RWPE2 (cell line): ENCODE measurements around the gene DNLZ.

ENCODE experiments used
- ATAC-seq: fragments of 200-7000 bp; cut with Tn5 transposase; 3 replicates; pipeline ENCODE4 v1.9.1; 2021; ENCODE audit warnings: low read depth
- DNase-seq: peaks from one replicate; pipeline ENCODE4 v3.0.0-alpha.2; 2020; ENCODE audit warnings: low spot score
- H3K27ac ChIP-seq: fragments of 450-650 bp; 2 replicates; pipeline ENCODE4 v1.5.1; 2017; ENCODE audit warnings: mild to moderate bottlenecking; ENCODE audit not compliant: poor library complexity, severe bottlenecking
- H3K27me3 ChIP-seq: fragments of 250-450 bp; sonication (Bioruptor Pico); 2 replicates; pipeline ENCODE4 v1.5.1; 2021; ENCODE audit warnings: mild to moderate bottlenecking, moderate library complexity; ENCODE audit not compliant: insufficient read depth, poor library complexity, severe bottlenecking
- H3K36me3 ChIP-seq: fragments of 250-450 bp; sonication (Bioruptor Pico); 2 replicates; pipeline ENCODE4 v1.5.1; 2020; ENCODE audit warnings: low read depth, mild to moderate bottlenecking, moderate library complexity
- H3K4me1 ChIP-seq: fragments of 250-450 bp; sonication (Bioruptor Pico); 2 replicates; pipeline ENCODE4 v1.5.1; 2021; ENCODE audit warnings: mild to moderate bottlenecking, moderate library complexity; ENCODE audit not compliant: insufficient read depth, poor library complexity, severe bottlenecking
- H3K4me3 ChIP-seq: fragments of 250-450 bp; sonication (Bioruptor Pico); 2 replicates; pipeline ENCODE4 v1.5.1; 2021; ENCODE audit warnings: mild to moderate bottlenecking, moderate library complexity; ENCODE audit not compliant: severe bottlenecking
- H3K9me3 ChIP-seq: fragments of 250-450 bp; sonication (Bioruptor Pico); 2 replicates; pipeline ENCODE4 v1.5.1; 2021; ENCODE audit warnings: mild to moderate bottlenecking, moderate library complexity; ENCODE audit not compliant: severe bottlenecking
- CTCF ChIP-seq: fragments of 450-650 bp; IDR thresholded peaks from one replicate; pipeline ENCODE4 v1.5.1; 2017; ENCODE audit warnings: mild to moderate bottlenecking, moderate library complexity; ENCODE audit not compliant: poor library complexity, severe bottlenecking

Gene DNLZ

GRCh38 chr9:136316271-136316751 is 47.2 kb downstream of the DNLZ start:
- Histone ChIP-seq H3K27me3 (no peaks in the 10 kb centered on the region), H3K9me3 (peaks cover 5% of the 10 kb centered on the region), H3K36me3 (no peaks in the 10 kb centered on the region), H3K27ac (no peak overlapping the region), H3K4me3 (no peak overlapping the region), H3K4me1 (no peaks in the 10 kb centered on the region)
- ATAC-seq (no peak), DNase-seq (no peak)
- no peak for TF ChIP-seq CTCF

GRCh38 chr9:136314944-136315343 is 48.6 kb downstream of the DNLZ start:
- no peaks in the 10 kb centered on the region for H3K4me1 ChIP-seq
- TF ChIP-seq CTCF = no peak
- no peak overlapping the region for H3K4me3 ChIP-seq
- no peaks in the 10 kb centered on the region for H3K36me3 ChIP-seq
- H3K27ac ChIP-seq = no peak overlapping the region
- peaks cover 5% of the 10 kb centered on the region for H3K9me3 ChIP-seq
- no peak for DNase-seq
- no peak for ATAC-seq
- H3K27me3 ChIP-seq = no peaks in the 10 kb centered on the region

GRCh38 chr9:136314056-136314416 is 49.5 kb downstream of the DNLZ start:
- no peak overlapping the region for H3K4me3 ChIP-seq
- no peak for DNase-seq
- peaks cover 5% of the 10 kb centered on the region for H3K9me3 ChIP-seq
- no peak overlapping the region for H3K27ac ChIP-seq
- TF ChIP-seq CTCF = no peak
- no peaks in the 10 kb centered on the region for H3K36me3 ChIP-seq
- H3K4me1 ChIP-seq = no peaks in the 10 kb centered on the region
- no peak for ATAC-seq
- no peaks in the 10 kb centered on the region for H3K27me3 ChIP-seq

GRCh38 chr9:136313111-136314055 is 50.2 kb downstream of the DNLZ start:
- TF ChIP-seq CTCF = no peak

GRCh38 chr9:136312436-136312835 is 51.1 kb downstream of the DNLZ start:
- DNase-seq (no peak), ATAC-seq (peak; percentile 51; the same call in 1 of the 3 replicates)
- H3K9me3 ChIP-seq = peaks cover 5% of the 10 kb centered on the region
- no peaks in the 10 kb centered on the region for H3K27me3 ChIP-seq
- no peaks in the 10 kb centered on the region for H3K4me1 ChIP-seq
- no peaks in the 10 kb centered on the region for H3K36me3 ChIP-seq
- TF ChIP-seq CTCF = peak; percentile 58
- H3K4me3 ChIP-seq = no peak overlapping the region
- no peak overlapping the region for H3K27ac ChIP-seq

More at GRCh38 chr9:136313111-136314055, 50.2 kb downstream of the DNLZ start:
- Histone ChIP-seq H3K9me3 (peaks cover 5% of the 10 kb centered on the region), H3K4me3 (no peak overlapping the region), H3K4me1 (no peaks in the 10 kb centered on the region), H3K27me3 (no peaks in the 10 kb centered on the region), H3K27ac (no peak overlapping the region), H3K36me3 (no peaks in the 10 kb centered on the region)
- ATAC-seq = no peak
- DNase-seq = no peak
